Stimulated activated naive CD4-positive, alpha-beta T cell (primary cell): ENCODE data around the gene MAMDC2.

ENCODE experiments used
- DNase-seq, 6 experiments: peaks; one replicate each; lab custom pipeline; 2025; lab: John Stamatoyannopoulos, UW

The MAMDC2 gene

DNA sequence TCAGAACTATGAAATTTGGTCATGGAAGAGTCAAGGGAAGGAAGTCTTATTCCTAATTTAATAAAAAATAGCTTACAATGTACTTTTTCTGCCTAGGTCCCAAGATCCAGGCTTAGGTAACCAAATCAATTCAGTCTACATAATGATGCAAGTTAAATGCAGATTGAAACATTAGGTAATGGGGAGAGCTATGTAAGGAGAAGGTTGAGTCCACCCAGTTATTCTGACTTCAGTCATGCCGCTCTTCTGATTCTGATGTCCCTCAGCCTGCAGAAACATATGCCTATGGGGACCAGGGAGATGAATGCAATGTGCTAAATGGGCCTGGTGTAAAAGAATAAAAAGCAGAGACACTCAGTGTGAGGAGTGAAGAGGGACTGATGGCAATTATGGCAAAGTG lies 63.9 kb downstream of the MAMDC2 start:
- no peak for DNase-seq

DNA sequence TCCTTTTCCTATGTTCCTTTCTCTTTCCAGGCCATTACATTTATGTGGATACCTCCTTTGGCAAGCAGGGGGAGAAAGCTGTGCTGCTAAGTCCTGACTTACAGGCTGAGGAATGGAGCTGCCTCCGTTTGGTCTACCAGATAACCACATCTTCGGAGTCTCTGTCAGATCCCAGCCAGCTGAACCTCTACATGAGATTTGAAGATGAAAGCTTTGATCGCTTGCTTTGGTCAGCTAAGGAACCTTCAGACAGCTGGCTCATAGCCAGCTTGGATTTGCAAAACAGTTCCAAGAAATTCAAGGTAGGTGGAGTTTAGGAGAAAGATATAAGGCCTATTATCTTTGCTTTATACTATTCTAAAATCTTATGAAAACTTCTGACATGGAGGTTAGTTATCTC lies 64.5 kb downstream of the MAMDC2 start:
- DNase-seq: no peak

DNA sequence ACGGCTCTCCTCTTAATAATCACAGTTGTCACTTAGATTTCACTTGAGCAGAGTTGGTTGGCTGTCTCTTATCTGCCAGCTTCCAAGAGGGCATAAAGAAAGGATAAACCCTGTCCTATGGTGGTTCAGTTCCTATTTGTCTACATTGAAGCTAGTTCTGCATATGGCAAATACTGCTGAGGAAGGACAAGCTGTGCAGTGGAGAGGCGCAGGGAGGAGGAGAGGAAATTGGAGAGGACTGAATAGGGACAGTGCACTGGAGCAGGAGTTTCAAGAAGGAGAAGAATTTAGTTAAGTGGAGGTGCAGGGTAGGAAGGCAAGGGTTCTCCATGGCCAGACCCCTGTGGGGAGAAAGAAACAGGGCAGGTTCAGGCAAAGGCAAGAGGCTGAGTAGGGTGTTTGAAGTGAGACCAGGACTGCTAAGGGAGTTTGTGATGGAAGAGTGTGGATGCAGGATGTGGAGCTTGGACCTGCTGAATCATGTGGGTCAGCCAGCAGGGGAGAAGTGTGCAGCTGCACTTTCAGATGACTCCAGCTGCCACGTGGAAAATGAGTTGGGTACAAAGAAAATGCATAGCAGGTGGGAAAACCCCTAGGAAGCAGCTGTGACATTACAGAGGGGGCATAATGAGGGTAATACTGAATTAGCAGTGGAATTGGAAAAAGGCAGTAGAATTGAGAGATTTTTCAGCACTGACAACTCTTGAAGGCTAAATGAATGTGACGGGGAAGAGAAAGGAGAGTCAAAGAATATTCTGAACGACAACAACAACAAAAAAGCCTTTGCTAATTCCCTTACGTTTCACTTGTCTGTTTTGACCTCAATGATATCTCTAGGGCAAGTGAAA lies 66.8 kb downstream of the MAMDC2 start:
- no peak for DNase-seq

DNA sequence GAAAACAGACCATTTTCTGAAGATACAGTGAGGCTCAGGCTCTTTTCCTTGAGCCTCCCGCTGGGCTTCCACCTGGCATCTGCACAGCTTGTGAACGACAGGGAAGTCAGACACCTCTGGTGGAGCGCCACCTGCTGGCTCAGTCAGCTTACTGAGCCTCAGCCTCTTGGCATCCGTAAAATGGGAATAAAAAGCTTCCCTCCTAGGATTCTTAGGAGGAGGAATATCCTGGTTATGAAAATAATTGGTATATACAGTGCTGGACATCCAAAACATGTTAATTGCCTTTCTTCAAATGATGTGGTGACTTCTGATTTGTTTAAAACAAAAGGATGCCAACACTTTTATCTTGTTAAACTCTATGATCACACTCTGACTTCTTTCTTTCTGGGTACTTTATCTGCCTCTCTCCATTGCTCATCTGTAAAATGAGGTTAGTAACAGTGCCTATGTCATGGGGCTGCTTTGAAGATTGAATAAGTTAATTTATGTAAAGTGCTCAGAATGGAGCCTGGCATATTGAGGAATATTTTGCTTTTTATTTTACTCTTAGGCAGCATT lies 67.5 kb downstream of the MAMDC2 start:
- peak in 2 of 6 experiments; percentile 6 to 9 for DNase-seq

- DNase-seq: no peak
Measured at GRCh38 chr9:70111641-70112236, 68.1 kb downstream of the MAMDC2 start.

DNA sequence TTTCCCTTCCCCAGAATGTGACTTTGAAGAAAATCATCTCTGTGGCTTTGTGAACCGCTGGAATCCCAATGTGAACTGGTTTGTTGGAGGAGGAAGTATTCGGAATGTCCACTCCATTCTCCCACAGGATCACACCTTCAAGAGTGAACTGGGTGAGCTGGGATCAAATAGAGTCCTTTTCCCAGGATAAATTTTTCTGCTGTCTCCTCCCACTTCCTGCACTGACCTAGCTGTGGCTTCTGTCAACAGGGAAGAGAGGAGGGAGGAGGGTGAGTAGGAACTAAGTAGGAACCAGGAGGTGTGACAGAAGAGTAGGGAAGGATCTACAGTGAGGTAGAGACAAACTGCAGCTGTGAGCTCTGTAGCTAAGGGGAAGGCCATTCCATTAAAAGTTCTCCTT lies 69.3 kb downstream of the MAMDC2 start:
- DNase-seq: no peak

DNA sequence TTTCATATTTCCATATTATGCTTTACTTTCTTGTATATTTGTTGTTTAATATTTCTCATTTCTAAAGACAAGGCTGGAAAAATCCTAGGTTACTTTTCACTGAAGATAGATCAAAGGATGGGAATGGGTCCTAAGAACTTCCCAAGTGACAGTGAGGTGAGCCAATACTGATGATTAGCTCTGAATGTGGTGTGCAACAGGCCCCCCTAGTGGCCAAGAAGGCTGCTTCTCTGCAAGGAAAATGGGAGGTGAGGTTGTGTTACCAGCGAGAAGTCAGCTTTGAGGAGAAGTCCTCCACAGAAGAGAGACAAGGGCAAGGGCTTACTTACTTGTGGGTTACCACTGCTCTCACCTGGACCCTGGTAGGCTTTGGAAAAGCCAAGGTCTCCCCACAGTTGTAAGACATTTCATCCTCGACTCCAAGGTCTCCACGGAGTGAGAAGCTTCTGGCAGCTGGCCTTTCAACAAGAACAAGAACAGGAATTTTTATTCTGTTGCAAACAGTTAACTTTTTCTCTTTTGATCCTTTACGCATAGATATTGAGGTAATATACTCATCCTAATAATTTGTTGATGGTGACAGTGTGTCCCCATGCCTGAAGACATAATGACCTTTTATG lies 69.9 kb downstream of the MAMDC2 start:
- DNase-seq: no peak

- no peak for DNase-seq
Measured at GRCh38 chr9:70114898-70115297, 71.2 kb downstream of the MAMDC2 start.

GRCh38 chr9:70117835-70118319 lies 74.2 kb downstream of the MAMDC2 start:
- no peak for DNase-seq

GRCh38 chr9:70119786-70120185 lies 76.1 kb downstream of the MAMDC2 start:
- DNase-seq: no peak

- DNase-seq: no peak
Measured at GRCh38 chr9:70120834-70121510, 77.3 kb downstream of the MAMDC2 start.

- no peak for DNase-seq
Measured at GRCh38 chr9:70121818-70122436, 78.3 kb downstream of the MAMDC2 start.

GRCh38 chr9:70123695-70124094 lies 80.0 kb downstream of the MAMDC2 start:
- no peak for DNase-seq

GRCh38 chr9:70125621-70126263 lies 82.1 kb downstream of the MAMDC2 start:
- DNase-seq: no peak

GRCh38 chr9:70127036-70127435 lies 83.4 kb downstream of the MAMDC2 start:
- DNase-seq: no peak

DNA sequence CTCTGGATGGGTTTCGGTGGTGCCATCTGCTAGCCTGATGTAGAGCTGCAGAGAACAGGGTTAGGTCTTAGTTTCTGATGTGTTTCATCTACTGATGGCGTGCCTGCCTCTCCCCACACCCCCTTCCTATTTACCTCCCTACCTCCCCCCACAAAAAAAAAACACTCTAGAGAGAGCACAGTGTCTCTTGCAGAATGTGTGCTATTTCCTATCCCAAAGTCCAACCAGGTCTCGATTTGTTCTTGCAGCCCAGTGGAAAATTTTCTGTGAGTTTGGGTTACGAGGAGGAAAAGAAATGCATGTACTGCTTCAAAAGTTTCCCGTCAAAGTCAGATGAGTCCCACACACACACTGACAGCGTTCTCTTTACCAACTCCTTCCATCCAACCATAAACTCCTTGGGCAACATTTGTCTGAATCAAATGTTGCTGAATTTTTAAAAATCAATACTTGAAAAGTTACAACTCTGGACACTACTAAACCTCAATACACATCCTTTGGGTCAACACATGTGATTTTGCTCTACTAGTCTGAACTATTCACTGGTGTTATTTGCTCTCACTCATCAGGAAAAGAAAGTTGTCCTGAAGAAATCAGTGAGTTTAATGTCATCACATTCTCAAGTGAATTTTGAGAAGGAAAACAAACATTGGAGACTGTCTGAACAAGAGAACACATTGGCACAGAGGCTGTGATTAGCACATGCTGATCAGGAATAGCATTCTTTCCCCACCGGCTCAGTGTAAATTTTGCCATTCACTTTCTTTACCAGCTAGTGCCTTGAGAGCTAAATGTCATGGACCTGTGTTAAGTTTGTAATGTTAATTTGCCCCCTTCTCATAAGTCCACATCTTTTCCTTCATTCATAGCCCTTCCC lies 84.1 kb downstream of the MAMDC2 start:
- DNase-seq: no peak

- no peak for DNase-seq
Measured at GRCh38 chr9:70130266-70130665, 86.6 kb downstream of the MAMDC2 start.

GRCh38 chr9:70131296-70131695 lies 87.6 kb downstream of the MAMDC2 start:
- DNase-seq: no peak

DNA sequence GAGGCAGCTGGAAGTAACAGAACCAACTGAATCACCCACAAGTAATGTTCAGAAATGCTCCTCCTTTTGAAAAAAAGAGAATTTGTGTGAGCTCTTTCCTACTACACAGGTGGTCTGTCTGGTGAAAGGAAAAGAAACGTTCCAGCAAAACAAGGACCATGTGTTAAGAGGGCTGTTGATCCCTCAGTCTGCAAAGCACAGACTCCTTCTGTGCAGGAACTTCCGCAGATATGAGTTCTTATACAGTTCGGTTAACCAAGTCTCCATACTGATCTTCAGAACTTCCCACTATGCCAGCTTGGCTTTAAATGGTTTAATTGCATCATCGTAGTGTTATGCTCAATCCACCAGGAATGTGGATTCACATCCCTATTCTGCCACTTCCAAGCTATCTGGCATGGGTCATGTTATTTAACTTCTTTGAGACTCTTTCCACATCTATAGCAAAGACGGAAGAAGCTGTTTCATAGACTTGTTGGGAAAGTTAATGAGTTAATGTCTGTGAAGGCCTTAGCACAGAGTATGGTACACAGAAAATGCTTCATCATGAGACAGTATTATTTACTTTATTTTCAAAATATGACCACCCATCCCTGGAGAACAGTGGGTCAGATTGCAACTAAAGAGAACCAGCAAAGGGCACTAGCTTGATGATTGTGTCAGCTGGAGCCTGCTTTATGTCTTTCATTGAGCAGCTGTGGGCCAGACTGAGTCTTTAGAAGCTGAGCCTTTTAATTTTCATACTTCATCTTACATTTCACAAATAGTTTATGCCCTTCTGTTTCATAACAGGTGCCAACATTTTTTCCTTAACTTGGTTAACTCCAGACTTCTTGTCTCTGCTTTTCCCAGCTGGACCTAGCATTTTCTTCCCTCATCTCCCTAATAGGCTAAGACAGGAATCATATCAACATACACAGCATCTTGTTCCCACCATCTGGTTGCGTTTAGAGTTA lies 89.9 kb downstream of the MAMDC2 start:
- no peak for DNase-seq
